Esophagus muscularis mucosa (tissue), 4 donors: ENCODE data around the gene COL4A3. TPM values are rescaled to one million over a fixed set of nuclear protein-coding genes. Genes with fewer than 3 reads are reported as not detected.

ENCODE experiments used
- DNase-seq: peaks from one replicate; pipeline ENCODE4 v3.0.0-alpha.2; 2017; ENCODE audit errors: extremely low spot score
- H3K27ac ChIP-seq, 4 donors: fragments of 200-600 bp; sonication (generic); replicated peaks in 1 of 4; 1 replicate in 3 of 4; 2 replicates in 1 of 4; pipeline ENCODE4 v1.5.1; 2016 to 2019; ENCODE audit warnings: mild to moderate bottlenecking in 1 of 4
- H3K27me3 ChIP-seq, 4 donors: fragments of 200-600 bp; sonication (generic); one replicate each; pipeline versions ENCODE4 v1.5.1 to v1.6.0; 2016 to 2019
- H3K36me3 ChIP-seq, 4 donors: fragments of 200-600 bp; sonication (generic); one replicate each; pipeline ENCODE4 v1.5.1; 2016 to 2019
- H3K4me1 ChIP-seq, 4 donors: fragments of 200-600 bp; sonication (generic); one replicate each; pipeline ENCODE4 v1.5.1; 2016 to 2019
- H3K4me3 ChIP-seq, 4 donors: fragments of 200-600 bp; sonication (generic); 1 replicate in 2 of 4; 2 replicates in 2 of 4; pipeline ENCODE4 v1.5.1; 2016 to 2019; ENCODE audit warnings: mild to moderate bottlenecking in 4 of 4, moderate library complexity in 1 of 4
- H3K9me3 ChIP-seq, 4 donors: fragments of 200-600 bp; sonication (generic); 1 replicate in 3 of 4; 2 replicates in 1 of 4; pipeline ENCODE4 v1.5.1; 2016 to 2019
- EP300 ChIP-seq: sonication (generic); formaldehyde crosslinking; IDR thresholded peaks from one replicate; pipeline ENCODE4 v1.6.1; 2017; ENCODE audit warnings: antibody characterized with exemption
- POLR2A ChIP-seq: fragments of 450-650 bp; IDR thresholded peaks from one replicate; pipeline ENCODE4 v1.6.1; 2017; ENCODE audit warnings: antibody characterized with exemption, moderate library complexity, mild to moderate bottlenecking, low read depth
- POLR2AphosphoS5 ChIP-seq, 2 donors: sonication (generic); formaldehyde crosslinking; IDR thresholded peaks; one replicate each; pipeline ENCODE4 v1.6.1; 2017; ENCODE audit warnings: antibody characterized with exemption in 2 of 2
- WGBS: methylation state at CpG from one replicate; pipeline ENCODE4 v1.1.5; 2018; 5-methylcytosine and 5-hydroxymethylcytosine counted together
- intact Hi-C: fragments of 100-400 bp; cut with DNase I; formaldehyde crosslinking; loops from one replicate; pipeline ENCODE4 v1.15.1; 2023
- total RNA-seq, 4 donors: library from RNA; depleted of rRNA; stranded (reverse); fragments of >200 nt; gene quantifications; one replicate each; pipeline versions ENCODE4 v1.1.0 to v1.2.1, GENCODE V29; 2016
- TF ChIP-seq, protein P1 (sequence below), 3 experiments: fragments of 200-600 bp in 2 of 3; fragments of 450-650 bp in 1 of 3; sonication (generic) in 2 of 3; IDR thresholded peaks; one replicate each; pipeline ENCODE4 v1.5.1; 2017 to 2019; ENCODE audit warnings: antibody characterized with exemption in 3 of 3, mild to moderate bottlenecking in 2 of 3, moderate library complexity in 1 of 3

COL4A3 gene
- total RNA-seq, 4 donors from 2014 or later: 1.9 to 10.8 (median 4.3) TPM

DNA sequence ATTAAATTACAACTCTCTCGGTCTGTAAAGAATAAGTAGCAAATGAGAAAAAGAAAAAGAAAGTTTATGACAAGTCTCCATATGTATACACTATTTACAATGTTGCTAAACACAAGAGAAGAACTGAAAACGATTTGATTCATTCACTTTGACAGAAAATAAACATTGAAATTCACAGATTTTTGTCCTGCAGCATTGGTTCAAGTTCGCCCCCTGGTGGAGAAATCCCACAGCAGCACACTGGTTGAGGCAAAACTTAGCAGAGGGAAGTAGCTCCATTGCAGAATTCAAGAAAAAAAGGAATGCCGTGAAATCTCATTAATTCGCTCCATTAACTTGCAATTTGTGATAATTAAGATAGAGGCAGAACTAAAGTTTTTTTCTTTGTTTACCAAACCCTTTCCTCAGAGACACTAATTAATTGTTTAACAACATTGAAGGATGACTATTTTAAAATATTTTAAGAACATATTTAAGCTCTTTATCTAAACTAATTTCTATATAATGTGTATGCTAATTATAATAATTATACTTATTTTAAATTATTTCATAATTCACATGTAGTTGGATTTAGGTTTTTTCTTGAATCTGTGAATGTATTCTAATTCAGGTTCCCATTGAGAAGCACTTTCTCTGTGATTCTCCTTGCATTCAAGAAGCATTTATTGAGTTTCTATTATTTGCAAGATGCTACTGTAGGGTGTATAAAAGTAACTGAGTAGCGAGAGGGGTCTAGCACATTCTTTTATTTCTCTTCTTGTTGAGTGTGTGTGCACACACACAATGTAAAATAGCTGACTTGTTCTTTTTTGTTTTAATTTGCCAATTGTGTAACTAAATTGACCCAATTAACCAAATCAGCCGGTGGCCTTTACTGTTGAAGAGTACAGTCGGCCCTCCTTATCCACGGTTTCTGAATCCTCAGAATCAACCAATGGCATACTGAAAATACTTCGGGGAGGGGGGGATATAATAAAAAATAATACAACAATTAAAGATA is 74.1 kb downstream of the COL4A3 start:
- Histone ChIP-seq H3K9me3 (no peaks in the 10 kb centered on the region), H3K4me3 (no peak overlapping the region), H3K27ac (no peak overlapping the region), H3K36me3 (no peaks in the 10 kb centered on the region), H3K27me3 (peaks cover 0 to 10% (median 0%) of the 10 kb centered on the region in 4 donors), H3K4me1 (peaks cover 0 to 3% (median 0%) of the 10 kb centered on the region in 4 donors)
- TF ChIP-seq EP300 (no peak), POLR2AphosphoS5 (IDR thresholded peaks at IDR 0.05) (no peak), POLR2A (no peak)
- TF ChIP-seq, protein P1, sequence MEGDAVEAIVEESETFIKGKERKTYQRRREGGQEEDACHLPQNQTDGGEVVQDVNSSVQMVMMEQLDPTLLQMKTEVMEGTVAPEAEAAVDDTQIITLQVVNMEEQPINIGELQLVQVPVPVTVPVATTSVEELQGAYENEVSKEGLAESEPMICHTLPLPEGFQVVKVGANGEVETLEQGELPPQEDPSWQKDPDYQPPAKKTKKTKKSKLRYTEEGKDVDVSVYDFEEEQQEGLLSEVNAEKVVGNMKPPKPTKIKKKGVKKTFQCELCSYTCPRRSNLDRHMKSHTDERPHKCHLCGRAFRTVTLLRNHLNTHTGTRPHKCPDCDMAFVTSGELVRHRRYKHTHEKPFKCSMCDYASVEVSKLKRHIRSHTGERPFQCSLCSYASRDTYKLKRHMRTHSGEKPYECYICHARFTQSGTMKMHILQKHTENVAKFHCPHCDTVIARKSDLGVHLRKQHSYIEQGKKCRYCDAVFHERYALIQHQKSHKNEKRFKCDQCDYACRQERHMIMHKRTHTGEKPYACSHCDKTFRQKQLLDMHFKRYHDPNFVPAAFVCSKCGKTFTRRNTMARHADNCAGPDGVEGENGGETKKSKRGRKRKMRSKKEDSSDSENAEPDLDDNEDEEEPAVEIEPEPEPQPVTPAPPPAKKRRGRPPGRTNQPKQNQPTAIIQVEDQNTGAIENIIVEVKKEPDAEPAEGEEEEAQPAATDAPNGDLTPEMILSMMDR (IDR thresholded peaks at IDR 0.05): peak; percentile 81 to 93 (median 91)
- no peak for DNase-seq
- intact Hi-C loops: loop anchor here (1.0 kb wide), 1 partner anchor 108 kb away; no protein-coding TSS in a partner anchor
- WGBS: 34% methylated on average over 10 of the region's 10 CpGs

DNA sequence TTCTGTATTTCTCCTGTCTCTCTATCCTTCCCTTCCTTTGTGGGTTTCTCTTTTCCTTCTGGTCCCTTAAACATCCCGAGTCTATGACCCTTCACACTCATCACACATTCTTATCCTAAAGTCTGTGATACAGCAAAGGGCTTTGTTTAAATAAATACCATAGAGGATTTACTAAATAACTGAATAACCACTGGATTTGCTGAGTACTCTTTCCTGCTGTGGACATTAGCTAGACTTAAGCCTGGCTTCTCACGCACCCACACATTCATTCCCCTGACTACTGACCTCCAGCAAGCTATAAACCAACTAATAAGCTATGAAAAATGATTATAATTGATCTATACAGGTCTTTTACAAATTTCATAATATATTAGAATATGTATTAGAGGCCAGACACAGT is 76.6 kb downstream of the COL4A3 start:
- TF ChIP-seq, protein P1 (IDR thresholded peaks at IDR 0.05): no peak
- TF ChIP-seq POLR2AphosphoS5 (IDR thresholded peaks at IDR 0.05) (no peak), POLR2A (no peak), EP300 (no peak)
- DNase-seq: no peak
- peaks cover 0 to 10% (median 0%) of the 10 kb centered on the region in 4 donors for H3K27me3 ChIP-seq
- 64% methylated on average over 2 of the region's 2 CpGs for WGBS
- no peak overlapping the region for H3K4me3 ChIP-seq
- H3K9me3 ChIP-seq: no peaks in the 10 kb centered on the region
- intact Hi-C loops: no loop called here
- H3K36me3 ChIP-seq: no peaks in the 10 kb centered on the region
- H3K27ac ChIP-seq: no peak overlapping the region
- H3K4me1 ChIP-seq: peaks cover 0 to 3% (median 0%) of the 10 kb centered on the region in 4 donors

DNA sequence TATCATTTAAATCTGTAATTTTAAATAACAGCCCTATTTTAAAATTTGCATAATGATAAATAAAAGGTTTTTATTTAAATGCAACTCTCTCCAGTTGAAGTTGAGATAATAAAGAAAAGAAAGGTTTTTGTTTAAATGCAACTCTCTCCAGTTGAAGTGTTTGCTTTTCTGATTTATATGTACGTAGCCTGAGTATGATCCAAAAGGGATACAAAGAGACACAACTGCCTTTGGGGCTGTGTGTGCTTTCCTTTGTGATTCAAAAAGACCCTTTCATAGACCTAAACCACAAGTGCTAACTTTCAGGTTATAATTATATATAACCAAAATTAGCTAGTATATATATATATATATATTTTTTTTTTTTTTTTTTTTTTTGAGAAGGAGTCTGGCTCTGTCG is 84.5 kb downstream of the COL4A3 start:
- no peaks in the 10 kb centered on the region for H3K27me3 ChIP-seq
- no peaks in the 10 kb centered on the region for H3K9me3 ChIP-seq
- TF ChIP-seq, protein P1 (IDR thresholded peaks at IDR 0.05): no peak
- H3K4me3 ChIP-seq: no peak overlapping the region
- no peaks in the 10 kb centered on the region for H3K36me3 ChIP-seq
- intact Hi-C loops: no loop called here
- no peak for DNase-seq
- no peak overlapping the region for H3K27ac ChIP-seq
- WGBS: 97% methylated on average over 1 of the region's 2 CpGs
- no peaks in the 10 kb centered on the region for H3K4me1 ChIP-seq

DNA sequence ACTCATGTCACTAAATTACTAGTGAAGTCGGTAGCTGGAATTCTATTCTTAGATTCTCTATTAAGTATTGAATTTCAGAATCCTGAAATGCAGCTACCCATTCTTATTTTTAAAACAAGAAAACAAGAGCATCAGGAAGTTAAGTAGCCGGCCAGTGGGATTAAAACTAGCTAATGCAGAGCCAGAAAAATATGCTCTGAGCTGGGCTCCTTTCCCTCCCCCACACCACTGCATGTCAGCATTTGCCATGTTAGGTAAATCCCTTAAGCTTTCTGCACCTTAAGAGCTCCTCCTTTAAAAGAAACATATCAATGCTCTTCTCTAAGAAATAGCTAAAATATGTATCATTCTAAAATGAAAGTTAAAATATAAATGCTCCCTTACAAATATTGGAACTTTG is 88.4 kb downstream of the COL4A3 start:
- Histone ChIP-seq H3K36me3 (no peaks in the 10 kb centered on the region), H3K27ac (no peak overlapping the region), H3K27me3 (no peaks in the 10 kb centered on the region), H3K4me3 (no peak overlapping the region), H3K4me1 (no peaks in the 10 kb centered on the region), H3K9me3 (no peaks in the 10 kb centered on the region)
- no peak for DNase-seq
- intact Hi-C loops: no loop called here
- TF ChIP-seq POLR2A: no peak
- TF ChIP-seq EP300: no peak
- TF ChIP-seq, protein P1 (IDR thresholded peaks at IDR 0.05): no peak
- no peak for TF ChIP-seq POLR2AphosphoS5 (IDR thresholded peaks at IDR 0.05)
- 42% methylated on average over 2 of the region's 2 CpGs for WGBS
